HepG2 (cell line): ENCODE data around the gene MIF. TPM values are rescaled to one million over a fixed set of nuclear protein-coding genes. Genes with fewer than 3 reads are reported as not detected.

ENCODE experiments used
- ARHGAP35 ChIP-seq: sonication (generic); formaldehyde crosslinking; IDR thresholded peaks from 2 replicates; pipeline ENCODE4 v1.9.0; 2022; ENCODE audit warnings: mild to moderate bottlenecking, inconsistent platforms, moderate library complexity, missing genetic modification reagents, borderline replicate concordance
- CBX1 ChIP-seq: IDR thresholded peaks from one replicate; pipeline ENCODE4 v1.6.1; 2016; ENCODE audit warnings: antibody characterized with exemption, low read depth
- DR1 ChIP-seq: sonication (generic); formaldehyde crosslinking; IDR thresholded peaks from 2 replicates; pipeline ENCODE4 v1.8.0; 2021; ENCODE audit warnings: mild to moderate bottlenecking, missing genetic modification reagents, inconsistent platforms
- E2F1 ChIP-seq: sonication (generic); formaldehyde crosslinking; IDR thresholded peaks from 2 replicates; pipeline ENCODE4 v1.5.0; 2020; ENCODE audit warnings: missing genetic modification reagents
- EP300 ChIP-seq, 3 experiments: sonication (generic) in 1 of 3; formaldehyde crosslinking in 1 of 3; IDR thresholded peaks; 2 replicates each; pipeline versions ENCODE4 v1.5.1 to v1.6.1; 2011 to 2020; ENCODE audit warnings: low read depth in 2 of 3, low read length in 2 of 3, borderline replicate concordance in 1 of 3, improper control_type of control experiment in 1 of 3, mild to moderate bottlenecking in 1 of 3, missing genetic modification reagents in 1 of 3, moderate library complexity in 1 of 3
- ERF ChIP-seq: IDR thresholded peaks from 2 replicates; pipeline ENCODE4 v1.6.1; 2018; ENCODE audit warnings: missing biosample characterization, missing genetic modification reagents
- GABPB1 ChIP-seq: IDR thresholded peaks from 2 replicates; pipeline ENCODE4 v1.6.1; 2016; ENCODE audit warnings: mild to moderate bottlenecking, missing genetic modification reagents, moderate library complexity, missing compliant biosample characterization
- IRF2 ChIP-seq: IDR thresholded peaks from 2 replicates; pipeline ENCODE4 v1.6.1; 2018; ENCODE audit warnings: missing genetic modification reagents, missing compliant biosample characterization
- JUND ChIP-seq: sonication (generic); formaldehyde crosslinking; IDR thresholded peaks from 2 replicates; pipeline ENCODE4 v1.8.0; 2022; ENCODE audit warnings: mild to moderate bottlenecking, missing genetic modification reagents
- KDM4B ChIP-seq: sonication (generic); formaldehyde crosslinking; IDR thresholded peaks from 2 replicates; pipeline ENCODE4 v1.4.0; 2020; ENCODE audit warnings: missing genetic modification reagents
- PCBP2 ChIP-seq: fragments of 200-400 bp; formaldehyde crosslinking; optimal IDR thresholded peaks from 2 replicates; pipeline ENCODE3; 2018; ENCODE audit warnings: low read length, low read depth; ENCODE audit not compliant: poor library complexity, severe bottlenecking
- PHF21A ChIP-seq: sonication (generic); formaldehyde crosslinking; IDR thresholded peaks from 2 replicates; pipeline ENCODE4 v1.5.0; 2020; ENCODE audit warnings: mild to moderate bottlenecking, missing genetic modification reagents
- SOX5 ChIP-seq: IDR thresholded peaks from 2 replicates; pipeline ENCODE4 v1.6.1; 2016; ENCODE audit warnings: borderline replicate concordance
- TBL1XR1 ChIP-seq: fragments of 150-350 bp; IDR thresholded peaks from 2 replicates; pipeline ENCODE4 v1.6.1; 2014; ENCODE audit warnings: borderline replicate concordance, low read length; ENCODE audit not compliant: partially characterized antibody
- TCF12 ChIP-seq, 2 experiments: fragments of 450-650 bp in 1 of 2; sonication (generic) in 1 of 2; formaldehyde crosslinking in 1 of 2; IDR thresholded peaks; 2 replicates each; pipeline versions ENCODE4 v1.6.1 to v1.8.0; 2017 to 2022; ENCODE audit warnings: antibody characterized with exemption in 1 of 2, mild to moderate bottlenecking in 1 of 2, missing genetic modification reagents in 1 of 2, moderate library complexity in 1 of 2
- TCF7 ChIP-seq: sonication (generic); IDR thresholded peaks from 2 replicates; pipeline ENCODE4 v1.6.1; 2016; ENCODE audit warnings: antibody characterized with exemption, low read depth
- TEF ChIP-seq: sonication (generic); formaldehyde crosslinking; IDR thresholded peaks from 2 replicates; pipeline ENCODE4 v1.5.0; 2020; ENCODE audit warnings: missing genetic modification reagents
- THAP11 ChIP-seq: IDR thresholded peaks from 2 replicates; pipeline ENCODE4 v1.6.1; 2016; ENCODE audit warnings: missing biosample characterization, missing genetic modification reagents
- ZFP82 ChIP-seq: sonication (generic); formaldehyde crosslinking; IDR thresholded peaks from 2 replicates; pipeline ENCODE4 v1.5.1; 2020; ENCODE audit warnings: mild to moderate bottlenecking, missing genetic modification reagents, borderline replicate concordance
- ZNF33B ChIP-seq: sonication (generic); formaldehyde crosslinking; IDR thresholded peaks from 2 replicates; pipeline ENCODE4 v1.5.1; 2020; ENCODE audit warnings: mild to moderate bottlenecking, missing genetic modification reagents
- ZNF484 ChIP-seq: sonication (generic); formaldehyde crosslinking; IDR thresholded peaks from 2 replicates; pipeline ENCODE4 v1.5.1; 2020; ENCODE audit warnings: mild to moderate bottlenecking, low read depth, missing genetic modification reagents, borderline replicate concordance
- ZNF546 ChIP-seq: sonication (generic); formaldehyde crosslinking; conservative IDR thresholded peaks from 2 replicates; pipeline ENCODE4 v1.8.1; 2023; ENCODE audit warnings: mild to moderate bottlenecking, missing genetic modification reagents
- ZNF564 ChIP-seq: sonication (generic); formaldehyde crosslinking; IDR thresholded peaks from 2 replicates; pipeline ENCODE4 v1.8.1; 2023; ENCODE audit warnings: mild to moderate bottlenecking, missing genetic modification reagents
- ZNF570 ChIP-seq: sonication (generic); formaldehyde crosslinking; IDR thresholded peaks from 2 replicates; pipeline ENCODE4 v1.4.0; 2020; ENCODE audit warnings: mild to moderate bottlenecking, missing genetic modification reagents, borderline replicate concordance
- ZNF691 ChIP-seq: sonication (generic); formaldehyde crosslinking; IDR thresholded peaks from 2 replicates; pipeline ENCODE4 v1.4.0; 2020; ENCODE audit warnings: missing genetic modification reagents, low read depth, mild to moderate bottlenecking, borderline replicate concordance
- ZNF788 ChIP-seq: sonication (generic); formaldehyde crosslinking; IDR thresholded peaks from 2 replicates; pipeline ENCODE4 v1.5.0; 2020; ENCODE audit warnings: mild to moderate bottlenecking, missing genetic modification reagents, borderline replicate concordance
- ZSCAN21 ChIP-seq: sonication (generic); formaldehyde crosslinking; IDR thresholded peaks from 2 replicates; pipeline ENCODE4 v1.8.0; 2022; ENCODE audit warnings: mild to moderate bottlenecking, missing genetic modification reagents, moderate library complexity, borderline replicate concordance
- polyA plus RNA-seq, 8 experiments: library from polyadenylated mRNA; depleted of rRNA in 3 of 8; stranded (reverse) in 7 of 8; unstranded in 1 of 8; fragments of >200 nt; fragmentation: Illumina TruSeq in 4 of 8; extraction: Trizol in 4 of 8; gene quantifications; 2 replicates each; pipeline versions ENCODE4 v1.2.1 to v1.2.3, GENCODE V29; 2011 to 2016; ENCODE audit warnings: low read depth in 4 of 8, missing spikeins in 1 of 8, mixed read lengths in 1 of 8; ENCODE audit not compliant: insufficient read depth in 1 of 8
- total RNA-seq, 5 experiments: library from RNA; depleted of rRNA; stranded (reverse); fragments of >200 nt; fragmentation: Illumina TruSeq; extraction: Trizol; gene quantifications; 2 replicates each; pipeline ENCODE4 v1.2.3, GENCODE V29; 2016; ENCODE audit warnings: low read depth in 1 of 5

MIF gene
- total and polyA plus RNA-seq, 2 of the 13 experiments (the other 11 are each of a cell fraction or from before 2014, with no cell fraction given) = 634 to 675 TPM

DNA sequence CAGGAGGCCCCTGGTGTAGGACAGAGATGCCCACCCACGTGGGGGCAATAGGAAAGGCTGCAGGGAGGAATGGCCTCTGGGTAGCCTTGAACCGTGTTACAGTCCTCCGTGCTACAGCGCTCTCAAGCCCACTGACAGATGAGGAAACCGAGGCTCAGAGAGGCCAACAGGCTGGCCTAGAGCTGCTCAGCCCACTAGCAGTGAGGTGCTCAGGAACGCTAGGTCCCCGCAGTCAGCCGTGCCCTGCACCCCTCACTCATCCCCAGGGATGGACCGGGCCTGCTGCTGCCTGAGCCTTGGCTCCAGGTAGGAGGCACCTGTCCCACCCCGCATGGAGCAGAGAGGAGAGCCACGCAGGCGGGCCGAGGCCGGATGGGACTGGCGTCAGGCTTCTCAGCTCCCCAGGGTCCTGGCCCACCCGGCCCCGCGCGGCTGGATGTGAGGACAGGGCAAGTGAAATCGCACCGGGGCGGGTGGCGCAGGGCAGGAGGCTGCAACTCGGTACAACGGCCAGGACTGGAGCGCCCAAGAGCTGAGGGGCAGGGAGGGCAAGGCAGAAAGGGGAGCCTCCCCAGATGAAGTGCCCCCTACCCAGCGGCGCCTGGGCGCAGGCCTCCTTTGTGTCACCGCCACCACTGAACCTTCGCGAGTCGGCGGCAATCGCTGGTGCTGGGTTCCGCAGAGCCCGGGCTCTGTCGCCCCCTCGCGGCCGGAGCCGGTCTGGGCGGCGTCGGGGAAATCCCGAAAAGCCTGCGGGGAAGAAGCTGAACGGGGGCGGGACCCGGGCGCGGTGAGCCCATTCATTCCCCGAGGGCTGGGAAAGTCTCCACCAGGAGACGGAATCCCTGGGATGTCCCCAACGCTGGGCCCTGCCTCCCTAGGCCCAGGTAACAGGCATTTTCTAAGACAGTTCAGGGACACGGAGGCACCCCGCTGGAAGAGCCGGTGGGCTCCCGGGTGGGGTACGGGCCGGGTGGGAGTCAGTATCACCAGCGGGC is 44.9 kb upstream of the MIF start (continued):
- TF ChIP-seq DR1 (CRISPR knock-in tag) (no peak), E2F1 (CRISPR knock-in tag) (no peak; the same call in 1 of the 2 replicates), ZFP82 (CRISPR knock-in tag) (no peak), PCBP2 (no peak), ZNF570 (no peak), ZNF33B (no peak), THAP11 (CRISPR knock-in tag) (peak; percentile 47; the same call in 1 of the 2 replicates), TBL1XR1 (no peak), JUND (CRISPR knock-in tag) (no peak), ZNF546 (CRISPR knock-in tag) (no peak), ZNF788 (CRISPR knock-in tag) (peak; percentile 51), ZNF564 (no peak; the same call in 1 of the 2 replicates), CBX1 (no peak), EP300 (IDR thresholded peaks at IDR 0.05; ENCODE audit: low read depth in 2 of 2, low read length in 2 of 2) (no peak), EP300 (CRISPR knock-in tag; IDR thresholded peaks at IDR 0.05; ENCODE audit: borderline replicate concordance) (no peak), SOX5 (CRISPR knock-in tag) (peak; percentile 45; the same call in 1 of the 2 replicates), ERF (peak; percentile 67; the same call in 1 of the 2 replicates), ARHGAP35 (CRISPR knock-in tag) (no peak), IRF2 (no peak; the same call in 1 of the 2 replicates), GABPB1 (CRISPR knock-in tag) (peak; percentile 68), PHF21A (CRISPR knock-in tag) (peak; percentile 47; the same call in 1 of the 2 replicates), ZNF484 (CRISPR knock-in tag) (no peak), TCF12 (IDR thresholded peaks at IDR 0.05) (no peak), TCF12 (CRISPR knock-in tag; IDR thresholded peaks at IDR 0.05) (no peak), ZSCAN21 (peak; percentile 47; the same call in 1 of the 2 replicates), TCF7 (no peak), KDM4B (peak; percentile 65; the same call in 1 of the 2 replicates), TEF (no peak), ZNF691 (peak; percentile 82; the same call in 1 of the 2 replicates)
